NB4 (cell line): ENCODE results near the gene RBPJ.

ENCODE experiments used
- DNase-seq: peaks from one replicate; pipeline ENCODE4 v3.0.0; 2010; ENCODE audit warnings: low read depth
- H3K4me3 ChIP-seq: one replicate; pipeline ENCODE4 v1.5.1; 2011; ENCODE audit warnings: mild to moderate bottlenecking, low read depth, low read length, moderate library complexity
- CTCF ChIP-seq: IDR thresholded peaks from one replicate; pipeline ENCODE4 v1.5.1; 2012; ENCODE audit warnings: low read depth, low read length
- MAX ChIP-seq: IDR thresholded peaks from 2 replicates; pipeline ENCODE4 v1.6.1; 2011; ENCODE audit warnings: low read depth, low read length
- MYC ChIP-seq: IDR thresholded peaks from 2 replicates; pipeline ENCODE4 v1.6.1; 2011; ENCODE audit warnings: low read depth, low read length
- POLR2A ChIP-seq: IDR thresholded peaks from 2 replicates; pipeline ENCODE4 v1.6.1; 2011; ENCODE audit warnings: mild to moderate bottlenecking; ENCODE audit not compliant: insufficient read length; ENCODE audit errors: extremely low read depth

RBPJ gene

GRCh38 chr4:26279446-26279845, 41.4 kb upstream of the RBPJ start:
- no peak for DNase-seq
- no peak overlapping the region for H3K4me3 ChIP-seq
- TF ChIP-seq POLR2A (no peak), MAX (no peak), MYC (no peak), CTCF (no peak)

GRCh38 chr4:26281881-26282280, 38.9 kb upstream of the RBPJ start:
- TF ChIP-seq MYC (no peak), CTCF (no peak), MAX (no peak), POLR2A (no peak)

GRCh38 chr4:26284536-26284935, 36.3 kb upstream of the RBPJ start:
- DNase-seq = no peak
- H3K4me3 ChIP-seq = no peak overlapping the region
- TF ChIP-seq POLR2A (no peak), MYC (no peak), MAX (no peak), CTCF (no peak)

More at GRCh38 chr4:26281881-26282280, 38.9 kb upstream of the RBPJ start:
- no peak for DNase-seq
- no peak overlapping the region for H3K4me3 ChIP-seq

- DNase-seq = no peak
- TF ChIP-seq MAX = no peak
- no peak for TF ChIP-seq CTCF
- no peak for TF ChIP-seq POLR2A
- TF ChIP-seq MYC = no peak
- H3K4me3 ChIP-seq = no peak overlapping the region
Observed at GRCh38 chr4:26285272-26285671, 35.5 kb upstream of the RBPJ start.

- DNase-seq = peak; percentile 68
- peak overlapping the region; percentile 64 for H3K4me3 ChIP-seq
- no peak for TF ChIP-seq MAX
- no peak for TF ChIP-seq MYC
- TF ChIP-seq POLR2A = no peak
- no peak for TF ChIP-seq CTCF
Observed at GRCh38 chr4:26287756-26288155, 33.1 kb upstream of the RBPJ start.

GRCh38 chr4:26288355-26288909, 32.4 kb upstream of the RBPJ start:
- H3K4me3 ChIP-seq = peak overlapping the region; percentile 64
- TF ChIP-seq CTCF = no peak
- TF ChIP-seq MAX = no peak
- peak; percentile 10 for TF ChIP-seq POLR2A
- peak; percentile 98 for DNase-seq
